ENCODE results near the gene SLBP.

Gene SLBP

GRCh38 chr4:1653776-1654175 lies 58.3 kb downstream of the SLBP start:
- DNase-seq (ENCODE audit: low read depth): no peak

- DNase-seq (ENCODE audit: low read depth): no peak
Measured at GRCh38 chr4:1652088-1652487, 60.0 kb downstream of the SLBP start.

- DNase-seq (ENCODE audit: low read depth): no peak
Measured at GRCh38 chr4:1651609-1652008, 60.5 kb downstream of the SLBP start.

DNA sequence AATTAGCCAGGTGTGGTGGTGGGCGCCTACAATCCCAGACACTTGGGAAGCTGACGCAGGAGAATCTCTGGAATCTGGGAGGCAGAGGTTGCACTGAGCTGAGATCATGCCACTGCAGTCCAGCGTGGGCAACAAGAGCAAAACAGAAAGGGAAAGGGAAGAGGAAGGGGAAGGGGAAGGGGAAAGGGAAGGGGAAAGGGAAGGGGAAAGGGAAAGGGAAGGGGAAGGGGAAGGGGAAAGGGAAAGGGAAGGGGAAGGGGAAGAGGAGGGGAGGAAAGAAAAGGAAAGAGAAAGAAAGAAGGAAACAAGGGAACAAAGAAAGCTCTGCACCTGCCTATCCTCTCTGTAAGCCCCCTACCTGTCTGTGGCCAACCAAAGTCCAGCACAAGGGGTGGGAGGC lies 63.2 kb downstream of the SLBP start:
- DNase-seq (ENCODE audit: low read depth): no peak

DNA sequence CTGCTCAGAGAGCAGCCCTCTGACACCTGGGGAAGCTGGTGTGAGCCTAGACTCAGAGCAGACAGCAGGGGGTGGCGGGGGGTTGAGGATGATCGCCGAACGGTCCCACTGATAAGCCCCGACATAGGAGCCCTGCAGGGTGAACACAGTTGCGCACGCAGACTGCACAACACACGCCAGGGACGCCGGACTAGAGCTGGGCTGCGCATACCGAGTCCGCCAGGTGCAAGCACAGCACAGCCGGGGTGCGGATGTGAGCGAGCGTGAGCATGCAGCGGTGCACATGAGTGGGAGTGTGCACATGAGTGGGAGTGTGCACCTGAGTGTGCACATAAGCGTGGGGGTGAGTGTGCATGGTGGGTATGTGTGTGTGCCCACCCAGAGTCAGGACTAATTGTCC lies 64.7 kb downstream of the SLBP start:
- no peak for DNase-seq (ENCODE audit: low read depth)

DNA sequence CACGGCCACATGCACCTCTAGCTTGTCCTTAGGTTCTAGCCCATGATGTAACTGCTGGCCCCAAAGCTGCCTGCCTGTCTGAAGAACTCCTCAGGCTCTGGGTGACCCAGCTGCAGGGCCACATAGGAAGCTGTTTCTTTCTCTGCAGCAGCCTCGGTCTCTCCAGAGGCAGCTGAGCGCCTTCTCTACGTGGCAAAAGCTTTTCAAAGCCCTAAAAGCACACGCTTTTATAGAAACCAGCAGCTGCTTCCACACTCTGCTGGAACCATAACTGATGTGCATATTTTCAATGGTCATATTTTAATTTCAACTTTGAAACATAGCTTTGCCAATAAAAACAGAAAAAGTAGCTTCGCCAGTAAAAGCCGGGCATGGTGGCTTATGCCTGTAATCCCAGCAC lies 65.4 kb downstream of the SLBP start:
- no peak for DNase-seq (ENCODE audit: low read depth)

- DNase-seq (ENCODE audit: low read depth): no peak
Measured at GRCh38 chr4:1644891-1645657, 67.0 kb downstream of the SLBP start.

- DNase-seq (ENCODE audit: low read depth): no peak
Measured at GRCh38 chr4:1643971-1644735, 68.0 kb downstream of the SLBP start.
